ENCODE results near the gene MEGF11.

Gene MEGF11

GRCh38 chr15:66165856-66166255 lies 87.7 kb downstream of the MEGF11 start:
- no peak for DNase-seq

- DNase-seq = no peak
These were observed 88.8 kb downstream of the MEGF11 start for GRCh38 chr15:66164788-66165187.

GRCh38 chr15:66163553-66163952 lies 90.0 kb downstream of the MEGF11 start:
- no peak for DNase-seq

GRCh38 chr15:66162286-66162685 lies 91.3 kb downstream of the MEGF11 start:
- no peak for DNase-seq

- no peak for DNase-seq
These were observed 91.9 kb downstream of the MEGF11 start for GRCh38 chr15:66161575-66162118.

GRCh38 chr15:66161108-66161507 lies 92.4 kb downstream of the MEGF11 start:
- no peak for DNase-seq

- no peak for DNase-seq
These were observed 96.0 kb downstream of the MEGF11 start for GRCh38 chr15:66157507-66157906.

GRCh38 chr15:66156310-66156975 lies 97.1 kb downstream of the MEGF11 start:
- DNase-seq = no peak

- no peak for DNase-seq
These were observed 98.5 kb downstream of the MEGF11 start for GRCh38 chr15:66155065-66155464.

- DNase-seq = no peak
These were observed 99.0 kb downstream of the MEGF11 start for GRCh38 chr15:66154581-66154980.

GRCh38 chr15:66153549-66154415 lies 99.8 kb downstream of the MEGF11 start:
- DNase-seq = no peak

- DNase-seq = no peak
These were observed 100.9 kb downstream of the MEGF11 start for GRCh38 chr15:66152650-66153049.

- DNase-seq = no peak
These were observed 101.7 kb downstream of the MEGF11 start for GRCh38 chr15:66151809-66152208.

GRCh38 chr15:66149871-66150270 lies 103.7 kb downstream of the MEGF11 start:
- DNase-seq = no peak

GRCh38 chr15:66148187-66148586 lies 105.4 kb downstream of the MEGF11 start:
- DNase-seq = no peak

- DNase-seq = no peak
These were observed 106.1 kb downstream of the MEGF11 start for GRCh38 chr15:66147440-66147839.

- DNase-seq = no peak
These were observed 107.8 kb downstream of the MEGF11 start for GRCh38 chr15:66145726-66146182.

- no peak for DNase-seq
These were observed 108.4 kb downstream of the MEGF11 start for GRCh38 chr15:66144978-66145725.

- no peak for DNase-seq
These were observed 111.3 kb downstream of the MEGF11 start for GRCh38 chr15:66142285-66142684.

- no peak for DNase-seq
These were observed 113.9 kb downstream of the MEGF11 start for GRCh38 chr15:66139591-66140207.

GRCh38 chr15:66138892-66139590 lies 114.5 kb downstream of the MEGF11 start:
- no peak for DNase-seq
